ENCODE results near the gene PBXIP1. TPM values are rescaled to one million over a fixed set of nuclear protein-coding genes. Genes with fewer than 3 reads are reported as not detected.

Gene PBXIP1
- total and polyA plus RNA-seq, 2 of the 13 experiments (the other 11 are each of a cell fraction or from before 2014, with no cell fraction given): 16.3 to 31.9 TPM

GRCh38 chr1:154983776-154984466, 28.0 kb upstream of the PBXIP1 start (continued):
- TF ChIP-seq CTCF (CRISPR knock-in tag; IDR thresholded peaks at IDR 0.05): 0 out of 2 replicates have a peak, but pooled peaks have one; percentile 5
- TF ChIP-seq JUN (CRISPR knock-in tag; IDR thresholded peaks at IDR 0.05): no peak
- TF ChIP-seq PHF20 (CRISPR knock-in tag; IDR thresholded peaks at IDR 0.05): no peak
- 0 out of 2 replicates have a peak, but pooled peaks have one; percentile 35 for TF ChIP-seq RBFOX2 (IDR thresholded peaks at IDR 0.05; ENCODE audit: low read depth, low read length)
- no peak for TF ChIP-seq HOXD1 (CRISPR knock-in tag; IDR thresholded peaks at IDR 0.05)
- TF ChIP-seq SP140L (CRISPR knock-in tag; IDR thresholded peaks at IDR 0.05; ENCODE audit: borderline replicate concordance): no peak
- TF ChIP-seq MAFK (conservative IDR thresholded peaks at IDR 0.05 in 1 of 2, IDR thresholded peaks at IDR 0.05 in 1 of 2; ENCODE audit: low read length in 2 of 2): no peak
- TF ChIP-seq ZFP91 (CRISPR knock-in tag; IDR thresholded peaks at IDR 0.05; ENCODE audit: borderline replicate concordance): 0 out of 2 replicates have a peak, but pooled peaks have one; percentile 11
- TF ChIP-seq ZKSCAN5 (CRISPR knock-in tag; IDR thresholded peaks at IDR 0.05): no peak
- TF ChIP-seq ZNF414 (CRISPR knock-in tag; IDR thresholded peaks at IDR 0.05): no peak
- TF ChIP-seq ZNF773 (CRISPR knock-in tag; IDR thresholded peaks at IDR 0.05; ENCODE audit: borderline replicate concordance): no peak
- no peak for TF ChIP-seq MED13 (CRISPR knock-in tag; IDR thresholded peaks at IDR 0.05)
